GM21717 (cell line): ENCODE data around the gene EMP3.
"Not testable (repeated sequence)": the region's sequence is repeated elsewhere in the genome, so short reads cannot be mapped to it uniquely, and the experiment has no call there.

Experiments used
- ATAC-seq: cut with Tn5 transposase; IDR thresholded peaks from one replicate; pipeline ENCODE4 v1.9.1; 2021; ENCODE audit warnings: mild to moderate bottlenecking, moderate library complexity; ENCODE audit not compliant: unreplicated experiment

Gene EMP3

GRCh38 chr19:48325265-48325910 is at the start of gene EMP3:
EMP3 (plus strand) TSS chr19:48325552; CDS start chr19:48326845, 1,293 bp downstream.
- ATAC-seq = no peak

- no peak for ATAC-seq
Measured at GRCh38 chr19:48279747-48280146, 45.6 kb upstream of the EMP3 start.

- no peak for ATAC-seq
Measured at GRCh38 chr19:48283908-48284307, 41.4 kb upstream of the EMP3 start.

GRCh38 chr19:48284896-48285295 is 40.5 kb upstream of the EMP3 start:
- no peak for ATAC-seq

GRCh38 chr19:48287748-48288147 is 37.6 kb upstream of the EMP3 start:
- ATAC-seq = no peak

- no peak for ATAC-seq
Measured at GRCh38 chr19:48290401-48290770, 35.0 kb upstream of the EMP3 start.

- ATAC-seq = no peak
Measured at GRCh38 chr19:48290771-48291488, 34.4 kb upstream of the EMP3 start.

- not testable (repeated sequence) for ATAC-seq
Measured at GRCh38 chr19:48291489-48291815, 33.9 kb upstream of the EMP3 start.

- ATAC-seq = no peak
Measured at GRCh38 chr19:48292798-48293197, 32.6 kb upstream of the EMP3 start.

- no peak for ATAC-seq
Measured at GRCh38 chr19:48295458-48295857, 29.9 kb upstream of the EMP3 start.

GRCh38 chr19:48296963-48297734 is 28.2 kb upstream of the EMP3 start:
- no peak for ATAC-seq

GRCh38 chr19:48297975-48298374 is 27.4 kb upstream of the EMP3 start:
- no peak for ATAC-seq

GRCh38 chr19:48301886-48302599 is 23.3 kb upstream of the EMP3 start:
- ATAC-seq = no peak

- ATAC-seq = no peak
Measured at GRCh38 chr19:48302600-48302959, 22.8 kb upstream of the EMP3 start.

GRCh38 chr19:48303367-48303766 is 22.0 kb upstream of the EMP3 start:
- ATAC-seq = no peak

GRCh38 chr19:48303866-48304265 is 21.5 kb upstream of the EMP3 start:
- no peak for ATAC-seq

GRCh38 chr19:48308631-48309586 is 16.4 kb upstream of the EMP3 start:
- no peak for ATAC-seq

GRCh38 chr19:48309731-48310130 is 15.6 kb upstream of the EMP3 start:
- ATAC-seq = not testable (repeated sequence)

GRCh38 chr19:48310227-48310626 is 15.1 kb upstream of the EMP3 start:
- no peak for ATAC-seq

- ATAC-seq = no peak
Measured at GRCh38 chr19:48311384-48311783, 14.0 kb upstream of the EMP3 start.
